Measurements from ENCODE around the gene CDKN1C. TPM values are rescaled to one million over a fixed set of nuclear protein-coding genes. Genes with fewer than 3 reads are reported as not detected.

Gene CDKN1C
- total RNA-seq, 1 experiment from 2014 or later = 2.9 TPM

GRCh38 chr11:2848497-2848896 is 37.1 kb downstream of the CDKN1C start:
- CTCF ChIA-PET = no interaction called here
- DNase-seq (ENCODE audit: low spot score) = no peak
- H3K9me3 ChIP-seq (ENCODE audit: low read depth, low read length, poor library complexity, severe bottlenecking) = no peaks in the 10 kb centered on the region
- TF ChIP-seq CTCF (conservative IDR thresholded peaks at IDR 0.05; ENCODE audit: low read depth, low read length) (no peak), EZH2 (IDR thresholded peaks at IDR 0.05; ENCODE audit: borderline replicate concordance, low read depth, low read length, poor library complexity, severe bottlenecking) (no peak)
- no peaks in the 10 kb centered on the region for H3K27me3 ChIP-seq (replicated peaks; ENCODE audit: insufficient read depth, low read depth, low read length, poor library complexity)
- H3K36me3 ChIP-seq (ENCODE audit: insufficient read depth, low read length, poor library complexity, severe bottlenecking) = no peaks in the 10 kb centered on the region
- H3K4me1 ChIP-seq (ENCODE audit: insufficient read depth, low read length, poor library complexity, severe bottlenecking) = no peaks in the 10 kb centered on the region
- no TSS peak for BruUV-seq (replicated peaks)
- intact Hi-C loops (cut with micrococcal nuclease; ENCODE audit: unreplicated experiment) = no loop called here
- H3K4me3 ChIP-seq (ENCODE audit: low read depth, low read length, poor library complexity, severe bottlenecking) = no peak overlapping the region
- H3K27ac ChIP-seq (ENCODE audit: low read depth, low read length, poor library complexity, severe bottlenecking) = no peak overlapping the region
- POLR2A ChIA-PET (ENCODE audit: low non-redundant PET) = no interaction called here

- CTCF ChIA-PET = no interaction called here
- no peaks in the 10 kb centered on the region for H3K4me1 ChIP-seq (ENCODE audit: insufficient read depth, low read length, poor library complexity, severe bottlenecking)
- no peak overlapping the region for H3K27ac ChIP-seq (ENCODE audit: low read depth, low read length, poor library complexity, severe bottlenecking)
- no peaks in the 10 kb centered on the region for H3K27me3 ChIP-seq (replicated peaks; ENCODE audit: insufficient read depth, low read depth, low read length, poor library complexity)
- TF ChIP-seq EZH2 (IDR thresholded peaks at IDR 0.05; ENCODE audit: borderline replicate concordance, low read depth, low read length, poor library complexity, severe bottlenecking) (no peak), CTCF (conservative IDR thresholded peaks at IDR 0.05; ENCODE audit: low read depth, low read length) (no peak)
- no peaks in the 10 kb centered on the region for H3K36me3 ChIP-seq (ENCODE audit: insufficient read depth, low read length, poor library complexity, severe bottlenecking)
- POLR2A ChIA-PET (ENCODE audit: low non-redundant PET) = no interaction called here
- H3K4me3 ChIP-seq (ENCODE audit: low read depth, low read length, poor library complexity, severe bottlenecking) = no peak overlapping the region
- no TSS peak for BruUV-seq (replicated peaks)
- intact Hi-C loops (cut with micrococcal nuclease; ENCODE audit: unreplicated experiment) = no loop called here
- H3K9me3 ChIP-seq (ENCODE audit: low read depth, low read length, poor library complexity, severe bottlenecking) = no peaks in the 10 kb centered on the region
- no peak for DNase-seq (ENCODE audit: low spot score)
Observed at GRCh38 chr11:2847561-2847960, 38.0 kb downstream of the CDKN1C start.

GRCh38 chr11:2846470-2846869 is 39.1 kb downstream of the CDKN1C start:
- no peak for DNase-seq (ENCODE audit: low spot score)
- Histone ChIP-seq H3K4me1 (ENCODE audit: insufficient read depth, low read length, poor library complexity, severe bottlenecking) (no peaks in the 10 kb centered on the region), H3K4me3 (ENCODE audit: low read depth, low read length, poor library complexity, severe bottlenecking) (no peak overlapping the region), H3K36me3 (ENCODE audit: insufficient read depth, low read length, poor library complexity, severe bottlenecking) (no peaks in the 10 kb centered on the region), H3K9me3 (ENCODE audit: low read depth, low read length, poor library complexity, severe bottlenecking) (no peaks in the 10 kb centered on the region), H3K27me3 (replicated peaks; ENCODE audit: insufficient read depth, low read depth, low read length, poor library complexity) (no peaks in the 10 kb centered on the region), H3K27ac (ENCODE audit: low read depth, low read length, poor library complexity, severe bottlenecking) (no peak overlapping the region)
- BruUV-seq (replicated peaks) = no TSS peak
- no peak for TF ChIP-seq EZH2 (IDR thresholded peaks at IDR 0.05; ENCODE audit: borderline replicate concordance, low read depth, low read length, poor library complexity, severe bottlenecking)
- TF ChIP-seq CTCF (conservative IDR thresholded peaks at IDR 0.05; ENCODE audit: low read depth, low read length) = no peak
- intact Hi-C loops (cut with micrococcal nuclease; ENCODE audit: unreplicated experiment) = no loop called here
- ChIA-PET CTCF (no interaction called here), POLR2A (ENCODE audit: low non-redundant PET) (no interaction called here)
